Measurements from ENCODE around the gene BCAS4.
A peak's percentile ranks its signal among the peaks of the same experiment; 100 is the strongest.
"Not testable (repeated sequence)": the region's sequence is repeated elsewhere in the genome, so short reads cannot be mapped to it uniquely, and the experiment has no call there.

Gene BCAS4

DNA sequence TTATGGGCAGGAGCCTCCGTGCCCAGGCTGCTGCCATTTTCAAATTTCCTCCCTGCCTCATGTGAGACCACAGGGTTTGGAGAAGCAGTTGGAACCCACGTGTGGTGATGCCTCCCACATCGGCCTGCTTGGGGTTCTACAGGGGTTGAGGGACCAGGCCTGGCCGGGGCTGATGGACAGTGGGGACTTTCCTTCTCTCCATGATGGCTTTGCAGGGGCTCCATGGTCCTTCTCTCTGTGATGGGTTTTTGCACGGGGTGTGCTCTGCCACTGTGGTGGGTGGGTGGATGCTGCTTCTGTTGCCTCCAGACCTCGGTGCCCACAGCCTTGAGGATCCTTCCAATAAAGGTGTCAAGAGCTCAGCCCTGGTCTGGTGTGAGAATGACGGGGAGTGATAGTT is 82.0 kb downstream of the BCAS4 start:
- Mint-ChIP-seq H3K27me3 (no peaks in the 10 kb centered on the region), H3K4me3 (no peak overlapping the region), H3K27ac (no peak overlapping the region)

DNA sequence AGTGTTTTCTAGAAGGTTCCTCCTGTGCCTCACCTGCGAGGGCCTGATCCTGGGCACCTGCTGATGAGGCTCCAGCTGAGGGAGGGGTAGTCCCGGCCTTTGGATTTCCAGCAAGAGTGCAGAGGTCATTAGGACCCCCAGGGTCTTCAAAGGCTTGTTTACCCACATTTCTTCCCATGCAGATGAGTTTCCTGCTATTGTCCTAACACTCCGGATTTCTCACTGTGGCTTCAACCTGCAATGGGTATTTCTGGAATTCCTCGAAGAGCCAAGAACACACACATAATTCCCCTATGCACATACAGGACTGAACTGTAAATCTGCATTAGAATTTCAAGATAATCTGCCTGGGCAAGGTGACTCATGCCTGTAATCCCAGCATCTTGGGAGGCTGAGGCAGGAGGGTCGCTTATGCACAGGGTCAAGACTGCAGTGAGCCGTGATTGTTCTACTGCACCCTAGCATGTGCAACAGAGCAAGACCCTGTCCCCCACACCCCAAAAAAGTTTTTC is 82.4 kb downstream of the BCAS4 start:
- Mint-ChIP-seq H3K4me3 (no peak overlapping the region), H3K9me3 (ENCODE audit: low read depth) (no peaks in the 10 kb centered on the region), H3K4me1 (ENCODE audit: low read depth) (no peaks in the 10 kb centered on the region), H3K27me3 (no peaks in the 10 kb centered on the region), H3K27ac (no peak overlapping the region), H3K36me3 (peaks cover 2% of the 10 kb centered on the region)

More for the DNA sequence above, 82.0 kb downstream of the BCAS4 start:
- Mint-ChIP-seq H3K4me1 (ENCODE audit: low read depth) (no peaks in the 10 kb centered on the region), H3K9me3 (ENCODE audit: low read depth) (no peaks in the 10 kb centered on the region), H3K36me3 (no peaks in the 10 kb centered on the region)

DNA sequence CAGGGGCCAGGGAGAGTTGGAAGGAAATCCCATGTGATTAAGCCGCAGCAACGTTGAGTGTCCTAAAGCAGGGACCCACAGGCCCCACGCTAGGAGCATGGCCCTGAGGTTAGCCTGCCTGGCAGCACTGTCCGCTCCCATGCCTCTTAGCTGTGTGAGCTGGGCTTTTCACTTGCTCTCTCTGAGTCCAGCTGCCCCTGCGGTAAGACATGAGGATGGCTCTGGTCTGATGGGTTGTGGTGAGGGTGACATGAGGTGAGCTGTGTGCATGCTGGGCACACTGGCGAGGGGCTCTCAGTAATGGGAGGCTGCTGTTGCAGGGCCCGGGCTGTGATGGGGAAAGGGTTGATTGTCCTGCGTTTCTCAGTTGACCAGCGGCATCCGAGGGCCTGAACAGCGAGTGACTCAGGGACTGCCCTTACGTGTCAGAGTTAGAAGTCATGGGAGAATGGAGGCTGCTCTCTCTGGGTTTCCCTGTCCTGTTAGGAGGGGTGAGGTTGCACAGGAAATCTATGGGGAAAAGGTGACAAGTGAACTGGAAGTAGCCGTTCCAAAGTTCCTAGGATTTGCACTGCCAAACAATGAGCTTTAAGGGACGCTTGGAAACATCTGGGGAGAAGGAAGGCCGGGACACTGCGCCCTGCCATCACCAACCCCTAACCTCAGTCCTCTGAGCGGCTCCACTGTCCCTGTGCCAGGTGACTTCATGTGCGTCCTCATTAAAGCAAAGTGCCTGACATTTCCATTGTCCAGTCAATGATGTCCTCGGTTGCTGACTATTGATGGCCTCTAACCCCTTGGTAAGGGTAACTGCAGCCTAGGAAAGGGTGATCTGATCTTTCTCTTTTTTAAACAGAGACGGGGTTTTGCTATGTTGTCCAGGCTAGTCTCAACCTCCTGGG is 85.0 kb downstream of the BCAS4 start:
- Mint-ChIP-seq H3K9me3 (ENCODE audit: low read depth) (no peaks in the 10 kb centered on the region), H3K4me3 (no peak overlapping the region), H3K4me1 (ENCODE audit: low read depth) (no peaks in the 10 kb centered on the region), H3K27ac (peak overlapping the region; percentile 34), H3K36me3 (peaks cover 7% of the 10 kb centered on the region), H3K27me3 (no peaks in the 10 kb centered on the region)

DNA sequence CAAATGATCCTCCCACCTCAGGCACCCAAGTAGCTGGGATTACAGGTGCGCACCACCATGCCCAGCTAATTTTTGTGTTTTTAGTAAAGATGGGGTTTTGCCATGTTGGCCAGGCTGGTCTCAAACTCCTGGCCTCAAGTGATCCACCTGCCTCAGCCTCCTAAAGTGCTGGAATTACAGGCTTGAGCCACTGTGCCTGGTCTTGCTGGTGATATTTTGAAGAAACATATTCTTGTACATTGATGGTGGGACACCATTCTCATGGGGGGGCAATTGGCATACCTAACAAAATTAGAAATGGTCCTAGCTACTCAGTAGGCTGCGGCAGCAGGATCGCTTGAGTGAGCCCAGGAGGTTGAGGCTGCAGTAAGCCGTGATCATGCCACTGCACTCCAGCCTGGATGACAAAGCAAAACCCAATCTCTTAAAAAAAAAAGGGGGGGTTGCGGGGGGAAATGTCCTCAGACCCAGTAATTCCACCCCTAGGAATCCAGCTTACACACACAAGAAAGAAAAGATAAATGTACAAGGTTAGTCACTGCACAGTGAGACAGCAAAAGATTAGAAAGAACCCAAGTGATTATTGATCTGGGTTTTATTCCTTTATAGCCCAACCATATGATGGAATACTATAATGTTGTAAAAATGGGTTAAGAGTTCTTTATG is 87.0 kb downstream of the BCAS4 start:
- not testable (repeated sequence) for H3K27me3 Mint-ChIP-seq; H3K9me3 Mint-ChIP-seq (ENCODE audit: low read depth); H3K36me3 Mint-ChIP-seq; H3K4me3 Mint-ChIP-seq; H3K4me1 Mint-ChIP-seq (ENCODE audit: low read depth)
- H3K27ac Mint-ChIP-seq, result peak overlapping the region; percentile 50

DNA sequence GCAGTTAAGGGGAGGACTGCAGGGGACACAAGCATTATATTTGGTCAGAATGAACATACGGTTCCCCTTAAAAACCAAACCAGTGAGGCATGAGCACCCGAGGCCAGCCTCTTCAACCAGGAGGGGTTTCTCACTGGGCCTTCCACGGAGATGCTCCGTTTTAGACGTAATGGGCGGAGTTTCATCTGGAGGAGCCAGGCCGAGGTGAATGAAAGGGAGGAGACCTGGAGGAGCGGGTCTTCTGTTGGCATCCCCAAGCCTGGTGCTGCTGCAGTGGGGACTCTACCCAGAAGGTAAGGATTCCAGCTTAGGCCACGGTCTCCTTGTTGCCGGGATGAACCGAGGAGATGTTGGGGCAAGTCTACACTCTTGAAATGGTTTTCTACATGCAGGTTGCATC is 89.0 kb downstream of the BCAS4 start:
- Mint-ChIP-seq H3K36me3 (peaks cover 7% of the 10 kb centered on the region), H3K27ac (no peak overlapping the region), H3K4me1 (ENCODE audit: low read depth) (no peaks in the 10 kb centered on the region)

DNA sequence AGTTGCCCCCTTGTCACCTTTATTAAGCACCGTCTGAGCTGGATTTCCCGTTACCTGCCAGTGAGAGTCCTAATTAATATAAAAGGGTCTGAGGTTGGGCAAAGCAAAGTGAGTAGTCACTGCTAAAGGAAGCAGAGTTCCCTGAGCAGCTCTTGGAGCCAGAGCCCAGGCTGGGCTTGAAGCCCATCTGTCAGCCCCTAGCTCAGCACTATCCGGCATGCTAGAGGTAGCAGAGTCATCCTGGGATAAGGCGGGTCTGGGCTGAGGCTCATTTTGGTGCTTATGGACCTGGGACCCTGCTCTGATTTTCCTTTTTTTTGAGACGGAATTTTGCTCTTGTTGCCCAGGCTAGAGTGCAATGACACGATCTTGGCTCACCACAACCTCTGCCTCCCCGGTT is 90.2 kb downstream of the BCAS4 start:
- Mint-ChIP-seq H3K4me1 (ENCODE audit: low read depth) (no peaks in the 10 kb centered on the region), H3K4me3 (no peak overlapping the region), H3K27ac (no peak overlapping the region), H3K36me3 (peaks cover 7% of the 10 kb centered on the region), H3K9me3 (ENCODE audit: low read depth) (no peaks in the 10 kb centered on the region), H3K27me3 (no peaks in the 10 kb centered on the region)

More for the DNA sequence above, 89.0 kb downstream of the BCAS4 start:
- Mint-ChIP-seq H3K9me3 (ENCODE audit: low read depth) (no peaks in the 10 kb centered on the region), H3K4me3 (no peak overlapping the region), H3K27me3 (no peaks in the 10 kb centered on the region)

DNA sequence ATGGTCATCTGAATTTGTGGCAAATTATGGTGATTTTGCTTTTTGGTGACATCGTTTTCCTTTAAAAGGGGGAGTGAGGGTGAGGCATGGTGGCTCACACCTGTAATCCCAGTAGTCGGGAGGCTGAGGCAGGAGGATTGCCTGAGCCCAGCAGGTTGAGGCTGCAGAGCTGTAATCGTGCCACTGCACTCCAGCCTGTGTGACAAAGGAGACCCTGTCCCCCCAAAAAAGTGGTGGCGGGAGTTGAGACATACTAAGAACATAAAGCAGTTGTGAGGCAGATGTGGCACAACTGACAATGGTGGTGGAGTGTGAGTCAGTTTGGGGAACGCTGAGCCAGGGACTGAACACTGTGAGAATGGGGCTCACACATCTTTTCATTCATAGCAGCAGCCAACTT is 90.9 kb downstream of the BCAS4 start:
- no peaks in the 10 kb centered on the region for H3K27me3 Mint-ChIP-seq
- H3K4me1 Mint-ChIP-seq (ENCODE audit: low read depth), result peaks cover 2% of the 10 kb centered on the region
- H3K4me3 Mint-ChIP-seq, result no peak overlapping the region
- H3K9me3 Mint-ChIP-seq (ENCODE audit: low read depth), result no peaks in the 10 kb centered on the region
- no peak overlapping the region for H3K27ac Mint-ChIP-seq
- H3K36me3 Mint-ChIP-seq, result peaks cover 7% of the 10 kb centered on the region

DNA sequence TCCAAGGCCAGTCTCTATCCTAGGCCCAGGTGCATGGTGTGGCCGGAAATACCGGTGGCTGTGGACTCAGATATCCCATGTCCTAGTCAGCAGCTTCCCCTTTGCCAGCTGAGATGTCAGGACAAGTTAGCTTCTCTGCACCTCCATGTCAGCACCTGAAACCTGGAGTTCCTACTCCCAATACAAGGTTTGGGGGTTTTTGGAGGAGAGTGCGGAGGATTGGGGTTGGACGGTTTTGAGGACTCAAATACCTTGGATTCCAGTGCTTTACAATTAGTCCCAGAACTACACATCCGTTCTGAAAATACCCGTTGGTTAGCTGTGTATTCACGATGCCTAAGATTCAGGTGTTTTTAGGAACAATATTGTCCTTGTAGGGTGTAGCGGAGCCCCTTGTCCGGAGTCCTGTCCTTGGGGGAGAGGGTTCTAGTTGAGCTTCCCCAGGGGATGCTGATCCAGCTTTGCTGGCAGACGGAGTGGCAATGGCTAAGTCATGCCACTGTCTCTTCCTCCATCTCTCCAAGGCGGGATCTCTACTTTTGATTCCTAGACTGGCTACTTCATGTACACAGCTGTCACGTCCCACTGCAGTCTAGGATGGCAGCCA is 91.4 kb downstream of the BCAS4 start:
- H3K4me1 Mint-ChIP-seq (ENCODE audit: low read depth), result peaks cover 2% of the 10 kb centered on the region
- H3K4me3 Mint-ChIP-seq, result no peak overlapping the region
- no peaks in the 10 kb centered on the region for H3K27me3 Mint-ChIP-seq
- no peak overlapping the region for H3K27ac Mint-ChIP-seq
- H3K9me3 Mint-ChIP-seq (ENCODE audit: low read depth), result no peaks in the 10 kb centered on the region
- peaks cover 7% of the 10 kb centered on the region for H3K36me3 Mint-ChIP-seq

DNA sequence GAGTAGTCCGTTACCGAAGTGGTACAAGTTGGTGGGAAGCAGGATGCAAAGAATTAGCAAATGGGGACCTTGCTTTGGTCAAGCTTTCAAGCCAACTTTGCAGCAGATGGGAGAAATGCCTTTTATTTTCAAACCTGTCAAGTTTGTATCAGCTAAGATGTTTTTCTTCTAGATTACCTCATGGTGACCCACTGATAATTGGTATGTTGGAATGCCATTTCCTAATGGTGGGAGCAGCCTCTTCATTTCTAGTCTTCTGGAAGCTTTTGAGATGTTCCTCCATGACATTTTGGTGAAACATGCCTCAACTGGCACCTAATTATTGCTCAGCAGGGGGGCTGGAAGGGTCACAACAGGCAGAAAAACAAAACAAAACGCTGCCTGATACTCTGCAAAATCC is 92.7 kb downstream of the BCAS4 start:
- no peak overlapping the region for H3K27ac Mint-ChIP-seq

DNA sequence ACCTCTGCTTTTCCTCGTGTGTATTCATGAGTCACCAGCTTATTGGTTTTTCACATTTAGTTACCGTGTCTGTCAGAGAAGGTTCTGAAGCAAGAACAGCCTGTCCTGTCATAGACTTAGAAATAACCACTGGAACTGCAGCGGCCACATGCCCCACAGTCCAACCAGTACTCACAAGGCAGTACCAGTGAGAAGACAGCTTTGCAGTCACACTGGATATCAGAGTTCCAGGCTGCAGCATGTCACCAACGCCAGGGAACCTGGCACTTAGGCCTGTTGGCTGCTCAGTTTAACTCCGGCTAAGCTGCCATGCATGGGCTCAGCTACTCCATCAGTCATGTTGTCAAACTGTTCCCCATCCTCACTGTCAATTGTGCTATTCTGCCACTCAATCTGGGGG is 96.3 kb downstream of the BCAS4 start:
- Mint-ChIP-seq H3K4me3 (no peak overlapping the region), H3K36me3 (peaks cover 15% of the 10 kb centered on the region), H3K27me3 (no peaks in the 10 kb centered on the region), H3K9me3 (ENCODE audit: low read depth) (no peaks in the 10 kb centered on the region), H3K27ac (no peak overlapping the region), H3K4me1 (ENCODE audit: low read depth) (peaks cover 12% of the 10 kb centered on the region)

More for the DNA sequence above, 92.7 kb downstream of the BCAS4 start:
- peaks cover 10% of the 10 kb centered on the region for H3K36me3 Mint-ChIP-seq
- no peaks in the 10 kb centered on the region for H3K9me3 Mint-ChIP-seq (ENCODE audit: low read depth)
- H3K4me1 Mint-ChIP-seq (ENCODE audit: low read depth), result peaks cover 7% of the 10 kb centered on the region
- H3K27me3 Mint-ChIP-seq, result no peaks in the 10 kb centered on the region
- no peak overlapping the region for H3K4me3 Mint-ChIP-seq

DNA sequence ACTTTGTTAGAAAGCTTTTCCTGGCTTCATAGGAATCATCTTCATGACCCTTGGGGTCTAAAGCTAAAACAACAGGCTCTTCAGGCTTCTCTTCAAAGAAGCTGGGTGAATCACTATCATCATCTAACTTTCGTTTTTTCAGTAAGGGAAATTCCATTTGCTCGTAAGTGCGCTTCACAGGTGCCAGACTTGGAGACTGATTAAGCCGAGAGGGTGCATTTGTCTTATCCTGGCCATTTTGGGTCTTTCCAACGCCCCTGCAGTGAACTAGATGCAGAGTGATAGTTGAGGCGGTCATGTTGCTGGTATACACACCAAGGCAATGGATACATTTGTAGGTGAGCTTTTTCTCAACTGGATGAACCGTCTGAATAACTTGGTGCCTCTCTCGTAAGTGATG is 97.5 kb downstream of the BCAS4 start:
- peaks cover 18% of the 10 kb centered on the region for H3K36me3 Mint-ChIP-seq
- H3K4me1 Mint-ChIP-seq (ENCODE audit: low read depth), result peaks cover 12% of the 10 kb centered on the region

DNA sequence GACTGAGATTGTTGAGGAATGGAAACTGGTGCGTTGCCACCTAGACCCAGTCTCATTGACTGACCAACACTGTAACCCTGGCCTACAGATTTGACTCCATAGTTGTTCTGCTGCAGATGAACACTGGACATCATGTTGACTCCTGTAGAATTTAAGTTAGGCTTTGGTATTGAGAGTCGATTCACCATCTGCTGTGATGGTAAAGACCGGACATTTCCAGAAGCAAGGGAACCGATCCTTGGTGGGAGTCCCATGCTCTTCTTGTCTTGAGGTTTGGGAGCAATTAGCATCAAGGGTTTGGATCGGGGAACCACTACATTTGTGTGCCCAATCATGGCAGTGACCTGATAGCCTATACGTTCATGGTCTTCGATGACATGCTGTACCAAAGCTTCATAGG is 98.8 kb downstream of the BCAS4 start:
- H3K27ac Mint-ChIP-seq, result peak overlapping the region; percentile 46
- H3K4me1 Mint-ChIP-seq (ENCODE audit: low read depth), result peaks cover 12% of the 10 kb centered on the region
- H3K27me3 Mint-ChIP-seq, result no peaks in the 10 kb centered on the region
- peaks cover 24% of the 10 kb centered on the region for H3K36me3 Mint-ChIP-seq
- no peak overlapping the region for H3K4me3 Mint-ChIP-seq
- no peaks in the 10 kb centered on the region for H3K9me3 Mint-ChIP-seq (ENCODE audit: low read depth)

More for the DNA sequence above, 97.5 kb downstream of the BCAS4 start:
- Mint-ChIP-seq H3K9me3 (ENCODE audit: low read depth) (no peaks in the 10 kb centered on the region), H3K4me3 (no peak overlapping the region), H3K27ac (peak overlapping the region; percentile 81), H3K27me3 (no peaks in the 10 kb centered on the region)

DNA sequence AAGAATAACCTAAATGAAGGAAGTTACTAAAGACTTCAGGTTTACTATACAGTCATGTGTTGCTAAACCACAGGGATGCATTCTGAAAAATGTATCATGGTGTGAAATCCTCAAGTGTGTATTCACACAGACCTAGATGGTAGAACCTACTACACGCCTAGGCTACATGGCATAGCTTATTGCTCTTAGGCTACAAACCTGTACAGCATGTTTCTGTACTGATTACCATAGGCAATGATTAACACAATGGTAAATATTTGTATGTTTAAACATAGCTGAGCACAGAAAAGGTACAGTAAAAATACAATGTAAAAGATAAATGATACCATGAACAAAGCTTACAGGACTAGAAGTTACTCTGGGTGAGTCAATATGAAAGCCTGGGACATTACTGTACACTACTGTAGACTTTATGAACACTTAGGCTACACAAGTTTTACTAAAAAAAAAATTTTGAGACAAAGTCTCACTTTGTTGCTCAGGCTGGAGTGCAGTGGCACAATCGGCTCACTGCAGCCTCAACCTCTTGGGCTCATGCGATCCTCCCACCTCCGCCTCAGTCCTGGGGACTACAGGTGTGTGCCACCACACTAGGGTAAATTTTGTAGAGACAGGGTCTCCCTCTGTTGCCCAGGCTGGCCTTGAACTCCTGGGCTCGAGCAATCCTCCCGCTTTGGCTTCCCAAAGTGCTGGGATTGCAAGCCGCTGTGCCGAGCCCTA is 100.4 kb downstream of the BCAS4 start:
- Mint-ChIP-seq H3K36me3 (peaks cover 24% of the 10 kb centered on the region), H3K27me3 (no peaks in the 10 kb centered on the region), H3K27ac (no peak overlapping the region), H3K4me3 (no peak overlapping the region), H3K4me1 (ENCODE audit: low read depth) (peaks cover 12% of the 10 kb centered on the region), H3K9me3 (ENCODE audit: low read depth) (no peaks in the 10 kb centered on the region)

DNA sequence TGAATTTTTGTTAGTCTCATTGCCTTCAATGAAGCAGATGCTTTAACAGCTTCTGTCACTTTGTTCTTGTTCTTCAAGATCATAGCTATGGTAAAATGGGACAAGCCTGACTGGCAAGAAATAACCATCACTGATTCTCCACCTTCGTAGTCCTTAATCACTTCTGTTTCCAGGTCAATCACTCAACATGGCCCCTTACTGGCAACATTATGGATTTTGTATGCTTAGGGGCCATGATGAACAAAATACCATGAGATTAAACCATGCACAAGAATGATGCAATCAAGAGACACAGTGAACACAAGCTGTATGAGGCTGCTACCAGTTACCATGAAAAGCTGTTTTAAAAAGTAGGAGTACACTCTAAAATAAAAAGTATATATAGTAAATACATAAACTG is 103.6 kb downstream of the BCAS4 start:
- Mint-ChIP-seq H3K4me3 (no peak overlapping the region), H3K27ac (peak overlapping the region; percentile 55), H3K27me3 (no peaks in the 10 kb centered on the region), H3K36me3 (peaks cover 20% of the 10 kb centered on the region), H3K9me3 (ENCODE audit: low read depth) (no peaks in the 10 kb centered on the region), H3K4me1 (ENCODE audit: low read depth) (peaks cover 19% of the 10 kb centered on the region)
